NB4 (cell line): ENCODE results near the gene TMEM72.

ENCODE experiments used
- POLR2A ChIP-seq: IDR thresholded peaks from 2 replicates; pipeline ENCODE4 v1.6.1; 2011; ENCODE audit warnings: mild to moderate bottlenecking; ENCODE audit not compliant: insufficient read length; ENCODE audit errors: extremely low read depth
- TF ChIP-seq, protein P1 (sequence below): IDR thresholded peaks from one replicate; pipeline ENCODE4 v1.5.1; 2012; ENCODE audit warnings: low read depth, low read length
- TF ChIP-seq, protein P2 (sequence below): IDR thresholded peaks from 2 replicates; pipeline ENCODE4 v1.6.1; 2011; ENCODE audit warnings: low read depth, low read length

DNA sequence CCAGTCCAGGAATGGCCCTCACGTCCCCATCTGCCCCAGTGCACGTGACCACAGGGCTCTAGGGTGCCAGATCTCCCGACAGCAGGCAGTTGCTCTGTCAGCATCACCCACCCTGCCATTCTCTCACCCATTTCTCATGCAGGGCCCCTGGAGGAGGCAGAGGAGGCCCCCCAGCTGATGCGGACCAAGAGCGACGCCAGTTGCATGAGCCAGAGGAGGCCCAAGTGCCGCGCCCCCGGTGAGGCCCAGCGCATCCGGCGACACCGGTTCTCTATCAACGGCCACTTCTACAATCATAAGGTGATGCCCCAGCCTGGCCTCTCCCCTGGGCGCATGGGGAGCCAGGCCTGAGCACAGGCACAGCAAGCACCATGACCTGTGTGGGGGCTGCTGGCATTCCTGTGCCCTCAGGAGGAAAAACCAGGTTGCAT lies 73.5 kb downstream of the TMEM72 start:
- TF ChIP-seq, protein P1, sequence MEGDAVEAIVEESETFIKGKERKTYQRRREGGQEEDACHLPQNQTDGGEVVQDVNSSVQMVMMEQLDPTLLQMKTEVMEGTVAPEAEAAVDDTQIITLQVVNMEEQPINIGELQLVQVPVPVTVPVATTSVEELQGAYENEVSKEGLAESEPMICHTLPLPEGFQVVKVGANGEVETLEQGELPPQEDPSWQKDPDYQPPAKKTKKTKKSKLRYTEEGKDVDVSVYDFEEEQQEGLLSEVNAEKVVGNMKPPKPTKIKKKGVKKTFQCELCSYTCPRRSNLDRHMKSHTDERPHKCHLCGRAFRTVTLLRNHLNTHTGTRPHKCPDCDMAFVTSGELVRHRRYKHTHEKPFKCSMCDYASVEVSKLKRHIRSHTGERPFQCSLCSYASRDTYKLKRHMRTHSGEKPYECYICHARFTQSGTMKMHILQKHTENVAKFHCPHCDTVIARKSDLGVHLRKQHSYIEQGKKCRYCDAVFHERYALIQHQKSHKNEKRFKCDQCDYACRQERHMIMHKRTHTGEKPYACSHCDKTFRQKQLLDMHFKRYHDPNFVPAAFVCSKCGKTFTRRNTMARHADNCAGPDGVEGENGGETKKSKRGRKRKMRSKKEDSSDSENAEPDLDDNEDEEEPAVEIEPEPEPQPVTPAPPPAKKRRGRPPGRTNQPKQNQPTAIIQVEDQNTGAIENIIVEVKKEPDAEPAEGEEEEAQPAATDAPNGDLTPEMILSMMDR = no peak
- no peak for TF ChIP-seq POLR2A
- TF ChIP-seq, protein P2, sequence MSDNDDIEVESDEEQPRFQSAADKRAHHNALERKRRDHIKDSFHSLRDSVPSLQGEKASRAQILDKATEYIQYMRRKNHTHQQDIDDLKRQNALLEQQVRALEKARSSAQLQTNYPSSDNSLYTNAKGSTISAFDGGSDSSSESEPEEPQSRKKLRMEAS = no peak
